Measurements from ENCODE around the gene TMEM255B. TPM values are rescaled to one million over a fixed set of nuclear protein-coding genes. Genes with fewer than 3 reads are reported as not detected.
"Not testable (repeated sequence)": the region's sequence is repeated elsewhere in the genome, so short reads cannot be mapped to it uniquely, and the experiment has no call there.

Gene TMEM255B
- total and polyA plus RNA-seq, 2 donors (not counting 3 experiments of a cell fraction or from before 2014, with no cell fraction given) = 105 to 121 TPM

- FAIRE-seq = not testable (repeated sequence)
These were observed 13.4 kb upstream of the TMEM255B start for GRCh38 chr13:113745500-113746142.

DNA sequence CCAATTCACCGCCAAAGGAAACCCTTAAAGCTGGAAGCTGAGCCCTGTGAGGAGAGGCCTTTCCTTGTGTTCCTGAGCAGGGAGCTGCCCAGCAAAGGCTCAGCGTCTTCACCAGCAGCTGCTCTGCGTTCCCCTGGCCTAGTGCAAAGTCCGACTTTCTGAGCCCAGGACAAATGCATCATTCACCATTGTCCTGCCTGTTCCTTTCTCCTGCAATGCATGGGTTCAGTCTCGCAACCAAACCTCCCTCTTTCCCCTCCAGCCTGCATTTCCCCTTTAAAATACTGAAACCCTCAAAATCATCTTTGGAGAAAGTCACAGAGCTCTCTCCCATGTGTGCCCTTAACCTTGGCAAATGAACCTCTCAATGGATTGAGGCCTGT lies 12.9 kb upstream of the TMEM255B start:
- no peaks in the 10 kb centered on the region for H3K9me3 ChIP-seq (replicated peaks; ENCODE audit: control insufficient read depth, insufficient read depth, low read length)
- TF ChIP-seq, protein P1, sequence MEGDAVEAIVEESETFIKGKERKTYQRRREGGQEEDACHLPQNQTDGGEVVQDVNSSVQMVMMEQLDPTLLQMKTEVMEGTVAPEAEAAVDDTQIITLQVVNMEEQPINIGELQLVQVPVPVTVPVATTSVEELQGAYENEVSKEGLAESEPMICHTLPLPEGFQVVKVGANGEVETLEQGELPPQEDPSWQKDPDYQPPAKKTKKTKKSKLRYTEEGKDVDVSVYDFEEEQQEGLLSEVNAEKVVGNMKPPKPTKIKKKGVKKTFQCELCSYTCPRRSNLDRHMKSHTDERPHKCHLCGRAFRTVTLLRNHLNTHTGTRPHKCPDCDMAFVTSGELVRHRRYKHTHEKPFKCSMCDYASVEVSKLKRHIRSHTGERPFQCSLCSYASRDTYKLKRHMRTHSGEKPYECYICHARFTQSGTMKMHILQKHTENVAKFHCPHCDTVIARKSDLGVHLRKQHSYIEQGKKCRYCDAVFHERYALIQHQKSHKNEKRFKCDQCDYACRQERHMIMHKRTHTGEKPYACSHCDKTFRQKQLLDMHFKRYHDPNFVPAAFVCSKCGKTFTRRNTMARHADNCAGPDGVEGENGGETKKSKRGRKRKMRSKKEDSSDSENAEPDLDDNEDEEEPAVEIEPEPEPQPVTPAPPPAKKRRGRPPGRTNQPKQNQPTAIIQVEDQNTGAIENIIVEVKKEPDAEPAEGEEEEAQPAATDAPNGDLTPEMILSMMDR (IDR thresholded peaks at IDR 0.05; ENCODE audit: extremely low read depth in 1 of 2, insufficient read depth in 1 of 2, low read depth in 1 of 2, low read length in 2 of 2) = no peak
- TF ChIP-seq, protein P2, sequence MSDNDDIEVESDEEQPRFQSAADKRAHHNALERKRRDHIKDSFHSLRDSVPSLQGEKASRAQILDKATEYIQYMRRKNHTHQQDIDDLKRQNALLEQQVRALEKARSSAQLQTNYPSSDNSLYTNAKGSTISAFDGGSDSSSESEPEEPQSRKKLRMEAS (IDR thresholded peaks at IDR 0.05; ENCODE audit: insufficient read depth, insufficient read length) = no peak
- TF ChIP-seq POLR2A (IDR thresholded peaks at IDR 0.05; ENCODE audit: low read depth, low read length) = no peak
- no peaks in the 10 kb centered on the region for H3K27me3 ChIP-seq (ENCODE audit: control insufficient read depth in 2 of 2, insufficient read depth in 2 of 2, low read length in 2 of 2)
- intact Hi-C loops (cut with micrococcal nuclease) = no loop called here
- H2AFZ ChIP-seq (ENCODE audit: low read depth, low read length) = no peak overlapping the region
- ChIA-PET CTCF (interaction anchor here (1.0 to 1.3 kb wide), 2 partner anchors 56 to 427 kb away, joined by 3 to 4 read pairs; no protein-coding TSS in a partner anchor), POLR2A (no interaction called here)
- BruUV-seq (replicated peaks) = no TSS peak
- no peaks in the 10 kb centered on the region for H3K4me1 ChIP-seq (ENCODE audit: control insufficient read depth, extremely low read depth, insufficient read depth, low read length)
- no peaks in the 10 kb centered on the region for H4K20me1 ChIP-seq (replicated peaks; ENCODE audit: control insufficient read depth, extremely low read depth, insufficient read depth, low read length)
- H3K4me3 ChIP-seq (replicated peaks in 1 of 3; ENCODE audit: insufficient read depth in 1 of 3, low read depth in 1 of 3, low read length in 3 of 3) = no peak overlapping the region
- H3K9ac ChIP-seq (replicated peaks; ENCODE audit: extremely low read depth, insufficient read depth, low read length) = no peak overlapping the region
- DNase-seq (ENCODE audit: low read depth, low spot score) (no peak), FAIRE-seq (no peak)
- H3K4me2 ChIP-seq (ENCODE audit: insufficient read depth, low read length) = no peak overlapping the region
- no peak overlapping the region for H3K27ac ChIP-seq (ENCODE audit: insufficient read depth, low read depth, low read length)
- H3K36me3 ChIP-seq (ENCODE audit: control insufficient read depth in 2 of 2, extremely low read depth in 1 of 2, insufficient read depth in 2 of 2, low read length in 2 of 2) = no peaks in the 10 kb centered on the region
- no peaks in the 10 kb centered on the region for H3K79me2 ChIP-seq (ENCODE audit: control insufficient read depth, insufficient read depth, low read length)
- H3K9me1 ChIP-seq (replicated peaks; ENCODE audit: control insufficient read depth, extremely low read depth, insufficient read depth, low read length) = no peaks in the 10 kb centered on the region
- dilution Hi-C loops (cut with MboI; ENCODE audit: extremely low pct_ligation_motif_present, low sequenced_read_pairs) = no loop called here

More at GRCh38 chr13:113745500-113746142, 13.4 kb upstream of the TMEM255B start:
- CTCF ChIA-PET = interaction anchor here (1.0 to 1.3 kb wide), 2 partner anchors 57 to 428 kb away, joined by 3 to 4 read pairs; no protein-coding TSS in a partner anchor
- intact Hi-C loops (cut with micrococcal nuclease); H3K79me2 ChIP-seq (ENCODE audit: control insufficient read depth, insufficient read depth, low read length); H3K27me3 ChIP-seq (ENCODE audit: control insufficient read depth in 2 of 2, insufficient read depth in 2 of 2, low read length in 2 of 2); H4K20me1 ChIP-seq (replicated peaks; ENCODE audit: control insufficient read depth, extremely low read depth, insufficient read depth, low read length); dilution Hi-C loops (cut with MboI; ENCODE audit: extremely low pct_ligation_motif_present, low sequenced_read_pairs); POLR2A ChIA-PET; H3K9me1 ChIP-seq (replicated peaks; ENCODE audit: control insufficient read depth, extremely low read depth, insufficient read depth, low read length); H3K9me3 ChIP-seq (replicated peaks; ENCODE audit: control insufficient read depth, insufficient read depth, low read length); BruUV-seq (replicated peaks); DNase-seq (ENCODE audit: low read depth, low spot score); H3K9ac ChIP-seq (replicated peaks; ENCODE audit: extremely low read depth, insufficient read depth, low read length); H3K4me1 ChIP-seq (ENCODE audit: control insufficient read depth, extremely low read depth, insufficient read depth, low read length); H2AFZ ChIP-seq (ENCODE audit: low read depth, low read length); H3K27ac ChIP-seq (ENCODE audit: insufficient read depth, low read depth, low read length); H3K4me2 ChIP-seq (ENCODE audit: insufficient read depth, low read length); H3K4me3 ChIP-seq (replicated peaks in 1 of 3; ENCODE audit: insufficient read depth in 1 of 3, low read depth in 1 of 3, low read length in 3 of 3); H3K36me3 ChIP-seq (ENCODE audit: control insufficient read depth in 2 of 2, extremely low read depth in 1 of 2, insufficient read depth in 2 of 2, low read length in 2 of 2): not testable (repeated sequence)
